Activated CD8-positive, alpha-beta memory T cell treated with anti-CD3 and anti-CD28 coated beads, Interleukin-2, amount 50 U/mL, for 48 hours (primary cell): ENCODE measurements around the gene RRP9.

ENCODE experiments used
- DNase-seq: peaks from one replicate; pipeline ENCODE4 v3.0.0-alpha.2; 2020

The RRP9 gene, protein sequence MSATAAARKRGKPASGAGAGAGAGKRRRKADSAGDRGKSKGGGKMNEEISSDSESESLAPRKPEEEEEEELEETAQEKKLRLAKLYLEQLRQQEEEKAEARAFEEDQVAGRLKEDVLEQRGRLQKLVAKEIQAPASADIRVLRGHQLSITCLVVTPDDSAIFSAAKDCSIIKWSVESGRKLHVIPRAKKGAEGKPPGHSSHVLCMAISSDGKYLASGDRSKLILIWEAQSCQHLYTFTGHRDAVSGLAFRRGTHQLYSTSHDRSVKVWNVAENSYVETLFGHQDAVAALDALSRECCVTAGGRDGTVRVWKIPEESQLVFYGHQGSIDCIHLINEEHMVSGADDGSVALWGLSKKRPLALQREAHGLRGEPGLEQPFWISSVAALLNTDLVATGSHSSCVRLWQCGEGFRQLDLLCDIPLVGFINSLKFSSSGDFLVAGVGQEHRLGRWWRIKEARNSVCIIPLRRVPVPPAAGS

DNA sequence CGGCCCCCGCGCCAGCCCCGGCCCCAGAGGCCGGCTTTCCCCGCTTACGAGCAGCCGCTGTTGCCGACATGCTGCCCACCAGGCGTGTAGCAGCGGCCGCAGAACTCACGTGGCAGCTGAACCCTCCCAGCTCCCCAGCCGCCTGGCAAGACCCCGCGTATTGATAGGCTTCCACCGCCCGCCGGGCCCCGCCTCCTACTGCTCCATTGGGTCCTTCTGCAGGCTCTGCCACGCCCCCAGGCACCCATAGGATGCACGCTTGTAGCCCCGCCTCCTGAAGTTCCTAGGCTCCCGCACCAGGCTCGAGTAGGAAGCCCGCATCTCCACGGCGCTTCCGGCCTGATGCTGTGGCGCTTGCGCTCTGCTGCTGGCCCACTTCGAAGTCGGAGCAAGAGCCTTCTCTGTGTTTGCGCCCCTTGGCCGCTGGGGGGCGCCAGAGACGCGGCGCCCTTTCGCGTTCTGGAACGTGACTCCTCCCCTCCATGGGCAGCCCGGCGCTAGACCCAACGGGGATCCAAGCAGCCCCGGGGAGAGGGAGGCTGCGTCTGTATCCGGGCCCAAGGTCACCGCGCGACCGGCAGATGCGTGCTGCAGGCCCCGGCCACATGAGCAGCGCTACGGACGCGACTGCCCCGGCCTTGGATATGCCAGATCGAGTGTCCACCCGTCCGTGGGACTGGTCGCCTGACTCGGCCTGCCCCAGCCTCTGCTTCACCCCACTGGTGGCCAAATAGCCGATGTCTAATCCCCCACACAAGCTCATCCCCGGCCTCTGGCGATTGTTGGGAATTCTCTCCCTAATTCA is at the start of gene RRP9, which contains the start of gene PARP3:
Gene RRP9 (minus strand): TSS at position 107 of the 805 bp plus-strand sequence. CDS start 37 bp downstream, at position 70.
Gene PARP3 (plus strand): TSS at position 566 of the 805 bp plus-strand sequence. CDS start 993 bp downstream, outside the sequence.
- peak; percentile 98 for DNase-seq

DNA sequence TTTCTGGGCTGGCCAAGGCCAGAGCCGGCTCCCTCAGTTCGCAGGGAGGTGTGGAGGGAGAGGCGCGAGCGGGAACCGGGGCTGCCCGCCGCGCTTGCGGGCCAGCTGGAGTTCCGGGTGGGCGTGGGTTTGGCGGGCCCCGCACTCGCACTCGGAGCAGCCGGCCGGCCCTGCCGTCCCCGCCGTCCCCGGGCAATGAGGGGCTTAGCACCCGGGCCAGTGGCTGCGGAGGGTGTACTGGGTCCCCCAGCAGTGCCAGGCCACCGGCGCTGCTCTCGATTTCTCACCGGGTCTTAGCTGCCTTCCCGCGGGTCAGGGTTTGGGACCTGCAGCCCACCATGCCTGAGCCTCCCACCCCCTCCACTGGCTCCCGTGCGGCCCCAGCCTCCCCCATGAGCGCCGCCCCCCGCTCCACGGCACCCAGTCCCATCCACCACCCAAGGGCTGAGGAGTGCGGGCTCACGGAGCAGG is 48.8 kb upstream of the RRP9 start:
- DNase-seq: peak; percentile 66

DNA sequence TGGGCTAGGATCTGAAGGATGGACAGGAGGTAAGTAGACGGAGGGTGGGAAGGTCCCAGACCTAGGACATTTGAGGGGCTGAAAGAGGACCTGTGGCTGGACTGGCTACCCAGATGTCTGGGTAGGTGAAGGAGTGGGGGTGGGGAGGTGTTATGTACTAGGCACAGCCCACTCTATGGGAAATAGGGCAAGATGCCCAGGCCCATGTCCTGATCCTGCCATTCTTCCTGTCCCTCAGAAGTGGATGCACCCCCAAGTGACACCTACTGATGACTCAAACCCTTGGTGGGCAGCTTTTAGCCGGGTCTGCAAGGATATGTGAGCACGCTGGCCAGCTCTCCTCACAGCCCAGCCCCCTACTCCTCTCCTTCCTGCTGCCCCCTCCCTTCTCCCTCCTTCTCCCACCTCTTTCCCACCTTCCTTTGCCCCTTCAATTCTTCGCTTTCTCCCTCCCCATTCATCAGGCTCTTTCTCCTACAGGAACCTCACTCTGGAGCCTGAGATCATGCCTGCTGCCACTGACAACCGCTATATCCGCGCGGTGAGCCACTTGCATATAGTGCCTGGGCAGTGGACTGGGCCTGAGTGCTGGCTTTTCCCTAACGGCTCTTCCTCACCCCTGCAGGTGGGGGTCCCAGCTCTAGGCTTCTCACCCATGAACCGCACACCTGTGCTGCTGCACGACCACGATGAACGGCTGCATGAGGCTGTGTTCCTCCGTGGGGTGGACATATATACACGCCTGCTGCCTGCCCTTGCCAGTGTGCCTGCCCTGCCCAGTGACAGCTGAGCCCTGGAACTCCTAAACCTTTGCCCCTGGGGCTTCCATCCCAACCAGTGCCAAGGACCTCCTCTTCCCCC is 46.8 kb upstream of the RRP9 start:
- DNase-seq: no peak

DNA sequence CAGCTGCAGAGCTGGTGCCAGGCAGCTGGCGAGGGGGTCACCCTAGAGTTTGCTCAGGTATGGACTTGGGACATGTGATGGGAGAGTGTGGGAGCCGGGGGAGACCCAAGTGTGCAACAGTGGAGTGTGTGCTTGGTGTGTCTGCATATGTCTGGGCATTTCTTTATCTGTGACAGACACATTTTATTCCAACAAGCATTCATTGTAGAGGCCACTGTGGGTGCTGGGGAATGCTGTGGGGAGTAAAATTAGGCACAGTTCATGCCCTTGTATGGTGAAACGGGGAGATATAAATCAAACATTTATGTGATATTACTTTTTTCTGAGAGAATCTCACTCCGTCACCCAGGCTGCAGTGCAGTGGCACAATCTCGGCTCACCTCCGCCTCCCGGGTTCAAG is 45.9 kb upstream of the RRP9 start:
- no peak for DNase-seq

DNA sequence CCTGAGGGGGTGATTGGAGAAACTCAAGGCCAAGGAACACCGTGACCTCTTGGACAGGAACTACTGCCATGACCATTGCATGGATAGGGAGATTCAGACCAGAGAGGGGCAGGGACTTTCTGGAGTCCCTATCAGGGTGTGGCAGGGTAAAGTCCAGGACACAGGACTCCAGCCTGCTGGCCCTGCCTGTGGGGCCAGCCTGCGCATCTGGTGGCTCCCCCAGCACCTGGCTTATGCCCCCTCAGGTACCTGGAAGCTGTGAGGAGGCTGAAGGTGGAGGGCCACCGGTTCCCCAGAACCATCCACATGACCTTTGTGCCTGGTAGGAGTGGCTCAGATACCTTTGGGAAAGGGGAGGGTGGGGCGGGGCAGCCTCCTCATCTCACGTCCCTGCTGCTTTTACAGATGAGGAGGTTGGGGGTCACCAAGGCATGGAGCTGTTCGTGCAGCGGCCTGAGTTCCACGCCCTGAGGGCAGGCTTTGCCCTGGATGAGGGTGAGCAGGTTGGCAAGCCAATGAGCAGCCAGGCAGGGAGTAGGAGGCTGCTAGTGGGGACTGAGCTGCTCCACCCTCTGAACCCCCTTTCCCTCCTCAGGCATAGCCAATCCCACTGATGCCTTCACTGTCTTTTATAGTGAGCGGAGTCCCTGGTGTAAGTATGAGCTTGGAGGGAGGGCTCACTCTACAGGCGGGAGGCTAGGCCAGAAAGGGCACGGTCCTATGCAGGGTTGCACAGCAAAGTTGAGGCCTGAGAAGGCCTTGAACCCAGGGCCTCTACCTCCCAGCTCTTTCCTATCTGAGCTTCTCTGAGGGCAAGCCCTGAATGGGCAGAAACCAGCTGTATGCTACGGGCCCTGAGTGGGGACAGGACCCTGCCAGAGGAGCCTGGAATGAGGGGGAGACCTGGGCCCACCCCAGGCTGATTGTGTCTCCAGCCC is 44.6 kb upstream of the RRP9 start:
- DNase-seq: no peak

DNA sequence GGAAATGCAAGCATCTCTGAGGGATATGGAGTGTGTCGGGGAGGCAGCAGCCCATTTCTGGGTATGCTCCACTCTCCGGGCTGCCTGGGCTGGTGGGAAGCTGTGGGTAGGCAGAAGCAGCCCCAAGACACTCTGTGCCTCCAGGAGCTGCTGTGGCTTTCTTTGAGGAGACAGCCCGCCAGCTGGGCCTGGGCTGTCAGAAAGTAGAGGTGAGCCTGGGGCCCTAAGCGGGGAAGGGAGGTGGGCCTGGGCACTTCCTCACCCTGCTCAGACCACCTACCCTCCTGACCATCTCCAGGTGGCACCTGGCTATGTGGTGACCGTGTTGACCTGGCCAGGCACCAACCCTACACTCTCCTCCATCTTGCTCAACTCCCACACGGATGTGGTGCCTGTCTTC is 43.4 kb upstream of the RRP9 start:
- DNase-seq: no peak

DNA sequence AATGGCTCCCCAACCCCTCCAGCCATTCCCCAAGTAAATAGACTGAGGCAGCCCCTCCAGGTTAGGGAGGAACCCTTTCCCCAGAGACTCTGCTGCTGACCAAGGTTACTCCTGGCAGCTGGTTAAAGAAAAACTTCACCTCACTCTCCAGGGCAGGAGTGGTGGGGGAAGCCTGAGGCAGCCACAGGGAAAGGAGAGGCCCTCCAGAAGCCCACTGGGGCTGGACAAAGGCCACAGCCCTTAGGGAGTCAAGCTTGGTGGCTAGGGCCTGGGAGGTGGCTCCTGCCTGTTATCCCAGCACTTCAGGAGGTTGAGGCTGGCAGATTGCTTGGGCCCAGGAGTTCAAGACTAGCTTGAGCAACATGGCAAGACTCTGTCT is 42.6 kb upstream of the RRP9 start:
- no peak for DNase-seq

DNA sequence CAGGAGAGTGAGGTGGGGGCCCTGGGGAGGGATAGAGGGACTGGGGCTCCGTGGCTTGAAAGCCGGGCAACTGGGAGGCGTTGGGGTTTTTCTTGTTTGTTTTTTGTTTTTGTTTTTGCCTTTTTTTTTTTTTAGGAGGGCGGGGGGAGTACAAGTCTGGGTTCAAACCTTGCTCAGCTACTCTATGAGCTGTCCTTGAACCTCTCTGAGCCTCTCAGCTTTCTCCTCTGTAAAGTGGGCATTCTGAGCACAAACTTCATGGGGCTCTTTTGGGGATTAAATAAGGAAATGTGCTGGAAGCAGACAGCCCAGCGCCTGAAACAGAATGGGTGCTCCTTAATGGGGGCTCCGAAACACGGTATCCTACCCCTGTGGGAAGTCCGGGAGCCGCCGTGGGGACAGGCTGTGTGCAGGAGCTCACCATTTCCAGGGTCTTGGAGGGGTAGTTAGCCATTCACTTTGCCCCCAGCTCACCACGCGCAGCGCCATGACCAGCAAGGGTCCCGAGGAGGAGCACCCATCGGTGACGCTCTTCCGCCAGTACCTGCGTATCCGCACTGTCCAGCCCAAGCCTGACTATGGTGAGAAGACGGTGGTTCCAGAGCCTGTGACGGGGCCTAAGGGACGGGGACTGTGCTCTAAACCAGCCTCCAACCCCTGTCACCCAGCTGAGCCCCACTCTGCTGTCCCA is 42.0 kb upstream of the RRP9 start:
- no peak for DNase-seq

DNA sequence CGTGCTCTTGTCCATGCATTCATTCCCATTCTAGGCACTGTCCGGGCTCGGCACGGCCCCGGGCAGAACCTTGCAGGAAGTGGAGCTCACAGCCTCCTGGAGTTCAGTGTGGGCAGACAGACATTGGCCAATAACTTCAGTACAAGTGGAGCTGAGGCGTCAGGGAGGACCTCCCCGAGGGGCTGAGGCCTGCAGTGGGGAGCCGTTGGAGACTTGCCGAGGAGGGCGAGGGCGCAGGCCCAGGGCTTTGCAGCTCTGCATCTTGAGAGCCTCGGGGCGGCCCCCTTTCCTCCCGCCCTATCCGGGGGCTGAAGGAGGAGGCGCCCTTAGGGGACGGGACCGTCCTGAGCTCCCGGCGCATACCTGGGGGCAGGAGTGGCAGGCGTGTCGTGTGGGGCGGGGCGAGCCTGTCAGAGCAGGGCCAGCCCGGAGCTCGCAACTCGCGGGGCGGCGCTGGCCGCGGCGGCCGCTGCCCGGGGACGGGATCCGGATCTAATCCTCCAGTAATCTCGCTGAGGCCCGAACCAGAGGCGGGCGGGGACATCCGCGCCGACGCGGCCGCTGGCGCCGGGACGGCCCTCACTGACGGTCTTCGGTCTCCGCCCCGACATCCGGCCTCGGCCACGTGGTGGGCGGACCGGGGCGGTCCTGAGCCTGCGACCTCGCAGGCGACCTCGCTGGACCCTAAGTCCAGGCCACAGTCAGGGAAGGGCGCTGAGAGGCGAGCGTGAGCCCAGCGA is 41.3 kb upstream of the RRP9 start, which contains the start of gene ACY1:
Gene ACY1 (plus strand): TSS at position 698 of the 740 bp plus-strand sequence. CDS start 530 bp downstream, outside the sequence.
- DNase-seq: peak; percentile 88

DNA sequence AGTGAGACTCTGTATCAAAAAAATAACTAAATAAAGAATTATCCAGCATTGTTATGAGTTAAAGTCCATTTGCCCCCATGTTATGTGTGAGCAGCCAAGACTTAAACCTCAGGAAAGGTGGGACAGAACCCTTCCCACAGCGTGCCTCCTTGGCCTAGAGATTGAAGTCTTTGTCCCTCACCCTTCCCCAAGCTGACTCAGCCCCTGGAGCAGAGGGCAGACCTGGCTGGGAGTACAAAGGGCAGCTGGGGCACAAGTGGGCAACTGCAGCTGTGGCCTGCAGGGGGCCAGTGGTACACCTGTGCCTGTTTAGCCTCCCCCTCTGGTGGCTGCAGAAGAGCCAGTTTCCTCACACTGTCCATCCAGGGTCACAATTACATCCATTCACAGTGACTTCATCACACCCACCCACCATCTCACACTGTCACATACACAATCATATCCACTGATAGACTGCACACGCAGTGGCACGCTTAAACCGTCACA is 40.7 kb upstream of the RRP9 start:
- peak; percentile 66 for DNase-seq

DNA sequence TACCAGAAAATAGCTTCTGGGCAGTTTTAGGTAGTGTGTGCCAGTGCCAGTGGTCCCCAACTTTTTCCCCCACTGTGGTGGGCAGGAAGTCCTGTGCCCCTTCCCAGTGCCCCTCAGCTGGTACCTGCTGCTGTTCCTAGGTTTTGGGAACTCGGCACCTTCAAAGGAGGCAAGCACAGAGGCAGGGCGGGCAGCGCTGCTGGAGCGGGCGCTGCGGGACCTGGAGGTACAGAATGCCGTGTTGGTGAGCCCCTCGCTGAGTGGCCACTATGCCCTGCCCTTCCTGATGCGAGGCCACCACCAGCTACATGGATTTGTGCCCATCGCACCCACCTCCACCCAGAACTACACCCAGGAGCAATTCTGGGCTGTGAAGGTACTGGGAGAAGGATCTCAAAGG is 38.5 kb upstream of the RRP9 start:
- no peak for DNase-seq

DNA sequence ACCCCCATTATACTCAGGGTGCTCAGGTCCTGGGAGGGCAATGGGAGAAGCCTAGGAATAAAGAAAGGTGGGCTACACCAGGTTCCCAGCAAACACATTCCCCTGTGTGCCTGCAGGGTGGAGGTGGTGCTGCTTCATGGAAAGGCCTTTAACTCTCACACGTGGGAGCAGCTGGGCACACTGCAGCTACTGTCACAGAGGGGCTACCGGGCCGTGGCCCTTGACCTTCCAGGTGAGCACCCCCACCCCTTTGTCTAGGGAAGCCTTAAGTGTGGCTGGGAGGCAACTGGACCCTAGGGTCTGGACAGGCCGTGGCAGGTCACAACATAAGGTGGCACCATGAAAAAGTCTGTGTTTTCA is 36.4 kb upstream of the RRP9 start:
- DNase-seq: no peak

DNA sequence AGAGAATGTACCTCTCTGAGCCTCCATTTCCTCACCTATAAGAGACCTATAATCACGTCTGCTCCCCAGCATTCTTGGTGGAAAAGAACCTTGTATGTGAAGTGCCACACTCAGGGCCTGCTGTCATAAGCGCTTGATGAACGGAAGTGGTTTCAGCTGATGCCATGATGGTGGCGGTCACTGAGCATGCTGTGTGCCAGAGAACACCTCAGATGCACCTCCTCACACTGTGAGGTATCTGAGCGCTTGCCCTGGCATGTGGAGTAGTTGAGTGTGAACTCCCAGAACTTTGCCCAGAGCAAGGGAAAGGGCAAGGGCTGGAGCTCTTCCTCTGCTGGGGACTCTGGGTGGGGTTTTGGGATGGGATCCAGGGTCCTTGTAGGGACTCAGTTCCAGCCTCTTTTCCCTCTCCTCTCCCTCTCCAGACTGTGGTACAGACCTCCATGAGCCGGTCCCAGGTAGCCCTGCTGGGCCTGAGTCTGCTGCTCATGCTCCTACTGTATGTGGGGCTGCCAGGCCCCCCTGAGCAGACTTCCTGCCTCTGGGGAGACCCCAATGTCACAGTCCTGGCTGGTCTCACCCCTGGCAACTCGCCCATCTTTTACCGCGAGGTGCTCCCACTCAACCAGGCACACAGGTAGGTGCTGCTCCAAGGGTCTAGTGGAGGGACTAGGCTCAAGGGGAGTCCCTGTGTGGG is 35.9 kb upstream of the RRP9 start:
- DNase-seq: no peak

DNA sequence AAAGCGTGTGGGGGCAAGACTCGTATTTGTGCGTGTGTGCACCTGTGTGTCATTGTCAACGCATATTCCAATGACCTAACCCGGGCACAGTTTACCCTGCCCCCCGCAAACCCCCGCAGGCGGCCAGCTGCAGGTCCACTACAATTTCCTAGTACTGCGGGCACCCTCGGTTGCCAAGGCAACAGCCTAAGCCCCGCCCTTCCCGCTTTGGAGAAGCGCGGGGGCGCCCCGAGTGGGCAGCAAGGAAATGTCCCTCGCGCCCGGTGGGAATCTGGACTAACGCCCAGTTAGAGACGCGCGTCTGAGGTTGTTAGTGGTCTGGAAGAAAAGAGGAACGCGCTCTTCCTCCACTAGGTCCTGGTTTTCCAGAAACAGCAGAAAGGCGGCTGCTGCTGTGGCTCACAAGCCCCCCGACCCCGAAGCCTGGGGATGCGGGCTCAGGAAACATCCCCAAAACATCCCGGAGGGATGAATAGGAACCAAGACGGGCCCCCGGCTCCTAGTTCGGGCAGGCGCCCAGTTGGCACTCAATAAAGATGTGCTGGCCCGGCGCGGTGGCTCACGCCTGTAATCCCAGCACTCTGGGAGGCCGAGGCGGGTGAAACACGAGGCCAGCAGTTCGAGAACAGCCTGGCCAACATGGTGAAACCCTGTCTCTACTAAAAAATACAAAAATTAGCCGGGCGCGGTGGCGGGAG is 34.3 kb upstream of the RRP9 start:
- DNase-seq: peak; percentile 64

DNA sequence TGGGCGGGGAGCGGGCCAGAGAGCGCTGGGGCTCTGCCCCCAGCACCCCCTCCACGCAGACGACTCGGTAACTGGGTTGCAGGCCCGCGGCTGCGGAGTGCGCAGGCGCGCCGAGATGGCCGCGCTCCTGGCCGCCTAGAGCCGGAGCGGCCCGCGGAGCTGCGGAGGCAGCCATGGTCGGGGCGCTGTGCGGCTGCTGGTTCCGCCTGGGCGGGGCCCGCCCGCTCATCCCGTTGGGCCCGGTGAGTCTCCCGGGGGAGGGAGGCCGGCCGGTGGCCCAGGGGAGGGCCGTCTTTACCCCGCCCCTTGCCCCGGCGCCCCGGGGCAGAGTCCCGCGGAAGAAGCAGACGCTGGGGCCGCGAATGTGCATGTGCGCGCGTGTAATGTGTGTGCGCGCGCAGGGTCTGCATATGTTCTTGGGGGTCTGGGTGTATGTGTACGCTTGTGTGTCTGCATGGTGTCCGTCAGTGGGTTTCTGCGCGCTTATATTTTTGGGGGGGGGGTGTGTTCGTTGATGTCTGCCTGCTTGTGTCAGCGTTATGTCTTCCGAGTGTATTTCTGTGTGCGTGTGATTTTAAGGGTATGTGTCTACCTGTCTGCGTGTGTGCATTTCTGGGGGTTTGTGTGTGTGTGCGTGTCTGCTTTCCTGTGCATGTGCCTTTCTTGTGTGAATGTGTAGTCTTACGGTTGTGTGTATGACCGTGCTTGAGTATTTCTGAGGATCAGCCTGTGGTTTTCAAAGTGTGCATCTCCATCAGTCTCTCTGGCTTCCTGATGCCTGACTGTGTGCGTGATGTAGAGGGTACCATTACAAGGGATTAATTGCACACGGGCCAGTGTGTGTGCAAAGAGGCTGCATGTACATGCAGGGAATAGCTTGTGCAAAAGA is 33.5 kb upstream of the RRP9 start, which contains the start of gene ABHD14A:
Gene ABHD14A (plus strand): TSS at position 102 of the 889 bp plus-strand sequence. CDS start 72 bp downstream, at position 174.
- peak; percentile 85 for DNase-seq

DNA sequence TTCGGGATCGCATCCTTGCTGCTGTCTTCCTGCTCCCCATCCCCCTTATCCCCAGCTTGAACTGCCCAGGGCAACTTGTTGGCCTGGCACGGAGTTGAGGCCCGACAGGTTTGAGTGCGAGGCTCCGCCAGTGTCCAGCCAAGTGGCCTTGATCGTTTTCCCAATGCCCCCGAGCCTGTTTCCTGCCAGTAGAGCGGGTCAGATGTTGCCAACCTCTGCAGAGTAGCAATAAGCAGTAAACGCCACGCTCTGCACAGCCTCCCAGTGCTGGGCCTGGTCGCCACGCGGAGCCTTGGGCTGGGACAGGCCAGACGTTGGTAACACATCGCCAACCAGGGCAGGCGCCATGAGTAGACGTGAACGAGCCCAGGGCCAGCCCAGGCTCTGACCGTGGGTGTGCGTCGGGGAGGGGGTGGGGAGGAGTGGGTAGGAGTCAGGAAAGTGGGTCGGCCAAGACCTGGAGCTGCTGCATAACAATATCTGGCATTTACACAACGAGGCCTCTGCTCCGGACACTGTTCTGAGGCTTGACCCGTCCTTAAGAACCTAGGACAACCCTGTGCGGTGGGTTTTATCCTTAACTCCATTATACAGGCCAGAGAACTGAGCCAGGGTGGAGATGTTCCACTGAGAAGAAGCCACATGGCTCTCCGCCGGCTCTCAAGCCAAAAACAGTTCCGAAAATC is 32.7 kb upstream of the RRP9 start:
- peak; percentile 74 for DNase-seq

DNA sequence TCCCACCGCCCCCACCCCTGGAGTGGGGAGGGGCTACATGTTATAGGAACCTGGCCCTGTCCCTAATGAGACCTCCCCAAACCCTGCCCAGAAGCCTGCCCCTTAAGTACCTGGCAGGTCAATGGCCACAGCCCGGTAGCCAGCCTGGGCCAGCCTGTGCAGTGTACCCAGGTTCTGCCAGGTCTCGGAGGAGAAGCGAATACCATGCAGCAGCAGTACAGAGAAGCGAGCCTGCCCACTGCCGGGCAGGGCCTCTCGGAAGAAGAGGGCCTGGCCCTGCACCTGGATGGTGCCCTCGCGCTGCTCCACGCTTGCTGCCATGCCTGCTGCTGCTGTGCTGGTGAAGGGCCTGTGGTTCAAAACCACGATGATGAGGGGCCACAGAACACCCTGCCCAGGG is 29.6 kb upstream of the RRP9 start:
- DNase-seq: no peak
